CD14-positive monocyte (primary cell): ENCODE results near the gene UNC45B. TPM values are rescaled to one million over a fixed set of nuclear protein-coding genes. Genes with fewer than 3 reads are reported as not detected.
A peak's percentile ranks its signal among the peaks of the same experiment; 100 is the strongest.

Source experiments
- DNase-seq, 3 donors: peaks; one replicate each; pipeline ENCODE4 v3.0.0-alpha.2; 2011 to 2022
- H2AFZ ChIP-seq: 2 replicates; pipeline ENCODE4 v1.6.0; 2012; ENCODE audit warnings: mild to moderate bottlenecking, low read depth, low read length, inconsistent platforms; ENCODE audit not compliant: insufficient read depth, poor library complexity, severe bottlenecking
- H3K27ac ChIP-seq, 2 donors: 1 replicate in 1 of 2; 2 replicates in 1 of 2; pipeline ENCODE4 v1.5.1; 2012 to 2013; ENCODE audit warnings: low read length in 2 of 2, control low read depth in 1 of 2, inconsistent platforms in 1 of 2, low read depth in 1 of 2, mild to moderate bottlenecking in 1 of 2
- H3K27me3 ChIP-seq, 2 donors: one replicate each; pipeline versions ENCODE4 v1.6.0 to v1.6.1; 2011 to 2013; ENCODE audit warnings: low read length in 2 of 2; ENCODE audit not compliant: control insufficient read depth in 2 of 2, insufficient read depth in 2 of 2
- H3K36me3 ChIP-seq, 2 donors: replicated peaks in 1 of 2; 1 replicate in 1 of 2; 2 replicates in 1 of 2; pipeline versions ENCODE4 v1.5.1 to v1.6.1; 2012 to 2013; ENCODE audit warnings: low read length in 2 of 2, control low read depth in 1 of 2, inconsistent platforms in 1 of 2, mild to moderate bottlenecking in 1 of 2; ENCODE audit not compliant: insufficient read depth in 2 of 2, control insufficient read depth in 1 of 2
- H3K4me1 ChIP-seq, 2 donors: 1 replicate in 1 of 2; 2 replicates in 1 of 2; pipeline versions ENCODE4 v1.5.1 to v1.6.1; 2012 to 2013; ENCODE audit warnings: low read length in 2 of 2, control low read depth in 1 of 2, inconsistent platforms in 1 of 2, mild to moderate bottlenecking in 1 of 2, moderate library complexity in 1 of 2; ENCODE audit not compliant: insufficient read depth in 2 of 2, control insufficient read depth in 1 of 2
- H3K4me2 ChIP-seq: replicated peaks from 2 replicates; pipeline ENCODE3; 2012; ENCODE audit warnings: low read length, moderate library complexity, mild to moderate bottlenecking; ENCODE audit not compliant: poor library complexity, severe bottlenecking; ENCODE audit errors: extremely low read depth
- H3K4me3 ChIP-seq, 3 experiments: fragments of 200-600 bp in 1 of 3; sonication (generic) in 1 of 3; replicated peaks in 1 of 3; 1 replicate in 2 of 3; 2 replicates in 1 of 3; pipeline ENCODE4 v1.5.1; 2011 to 2013; ENCODE audit warnings: low read length in 3 of 3, mild to moderate bottlenecking in 3 of 3, control low read depth in 2 of 3, low read depth in 2 of 3, inconsistent platforms in 1 of 3, moderate library complexity in 1 of 3
- H3K79me2 ChIP-seq: 2 replicates; pipeline ENCODE4 v1.6.0; 2012; ENCODE audit warnings: mild to moderate bottlenecking, control low read depth, inconsistent platforms, low read length, moderate library complexity; ENCODE audit not compliant: insufficient read depth
- H3K9ac ChIP-seq: 2 replicates; pipeline ENCODE4 v1.6.0; 2017; ENCODE audit warnings: low read length, mild to moderate bottlenecking; ENCODE audit not compliant: insufficient read depth, poor library complexity, severe bottlenecking
- H3K9me3 ChIP-seq, 2 donors: replicated peaks in 1 of 2; 1 replicate in 1 of 2; 2 replicates in 1 of 2; pipeline versions ENCODE4 v1.5.1 to v1.6.1; 2012 to 2013; ENCODE audit warnings: low read length in 2 of 2, control low read depth in 1 of 2; ENCODE audit not compliant: control insufficient read depth in 1 of 2, insufficient read depth in 1 of 2
- H4K20me1 ChIP-seq: 2 replicates; pipeline ENCODE4 v1.6.0; 2012; ENCODE audit warnings: mild to moderate bottlenecking, low read length, control low read depth, moderate library complexity; ENCODE audit not compliant: insufficient read depth
- H3K27ac Mint-ChIP-seq, 7 donors: one replicate each; pipeline ENCODE4 v1.8.0; 2020; ENCODE audit warnings: mild to moderate bottlenecking in 7 of 7, mixed read lengths in 7 of 7, moderate library complexity in 6 of 7, inconsistent platforms in 2 of 7
- H3K27me3 Mint-ChIP-seq, 3 donors: one replicate each; pipeline ENCODE4 v1.8.0; 2021 to 2022; ENCODE audit warnings: low read depth in 3 of 3, mild to moderate bottlenecking in 3 of 3, mixed read lengths in 3 of 3, moderate library complexity in 3 of 3, inconsistent platforms in 1 of 3
- H3K36me3 Mint-ChIP-seq, 2 donors: one replicate each; pipeline ENCODE4 v1.8.0; 2020; ENCODE audit warnings: mixed read lengths in 2 of 2, inconsistent platforms in 1 of 2, mild to moderate bottlenecking in 1 of 2
- H3K4me1 Mint-ChIP-seq: one replicate; pipeline ENCODE4 v1.8.0; 2020; ENCODE audit warnings: mild to moderate bottlenecking, mixed read lengths
- H3K4me3 Mint-ChIP-seq, 2 donors: one replicate each; pipeline ENCODE4 v1.8.0; 2020; ENCODE audit warnings: mild to moderate bottlenecking in 2 of 2, mixed read lengths in 2 of 2, moderate library complexity in 1 of 2
- H3K9me3 Mint-ChIP-seq, 7 donors: one replicate each; pipeline ENCODE4 v1.8.0; 2020 to 2022; ENCODE audit warnings: mixed read lengths in 7 of 7, mild to moderate bottlenecking in 6 of 7, moderate library complexity in 6 of 7, inconsistent platforms in 2 of 7
- CTCF ChIP-seq: fragments of 200-600 bp; IDR thresholded peaks from one replicate; pipeline ENCODE4 v1.8.0; 2022; ENCODE audit warnings: antibody characterized with exemption, mild to moderate bottlenecking
- WGBS: methylation state at CpG from one replicate; pipeline ENCODE4 v1.1.5; 2013; ENCODE audit warnings: missing lambda C conversion rate; ENCODE audit not compliant: insufficient coverage; 5-methylcytosine and 5-hydroxymethylcytosine counted together
- intact Hi-C, 2 donors: fragments of 100-400 bp; cut with micrococcal nuclease; formaldehyde crosslinking; loops; one replicate each; pipeline versions ENCODE4 v1.15.0 to v1.15.1; 2023
- polyA plus RNA-seq, 3 donors: library from polyadenylated mRNA; depleted of rRNA in 1 of 3; unstranded in 2 of 3; stranded (reverse) in 1 of 3; fragments of 300-500 nt in 2 of 3; fragments of >200 nt in 1 of 3; fragmentation: Illumina TruSeq in 2 of 3; gene quantifications; 1 replicate in 2 of 3; 2 replicates in 1 of 3; pipeline ENCODE4 v1.2.3, GENCODE V29; 2012 to 2021

Gene UNC45B
- polyA plus RNA-seq, 3 donors: not detected

GRCh38 chr17:35169835-35170363 is 22.3 kb downstream of the UNC45B start:
- Histone ChIP-seq H3K79me2 (no peaks in the 10 kb centered on the region), H3K9me3 (no peaks in the 10 kb centered on the region), H3K9ac (no peak overlapping the region), H3K4me2 (no peak overlapping the region), H2AFZ (no peak overlapping the region), H3K4me3 (no peak overlapping the region), H3K36me3 (no peaks in the 10 kb centered on the region), H3K4me1 (no peaks in the 10 kb centered on the region), H4K20me1 (no peaks in the 10 kb centered on the region), H3K27me3 (no peaks in the 10 kb centered on the region), H3K27ac (no peak overlapping the region)
- Mint-ChIP-seq H3K36me3 (no peaks in the 10 kb centered on the region), H3K4me3 (no peak overlapping the region), H3K27me3 (peaks cover 0 to 4% (median 4%) of the 10 kb centered on the region in 3 donors), H3K9me3 (no peaks in the 10 kb centered on the region), H3K4me1 (peaks cover 3% of the 10 kb centered on the region), H3K27ac (no peak overlapping the region)
- TF ChIP-seq CTCF: no peak
- intact Hi-C loops: loop anchor here (5.0 to 10.0 kb wide), 3 partner anchors 367 to 577 kb away; partner anchors contain the start of gene SLFN12L (in 1 of the 2)
- no peak for DNase-seq
- 98% methylated on average over 10 of the region's 17 CpGs for WGBS

- H3K27me3 Mint-ChIP-seq: peaks cover 1 to 4% (median 4%) of the 10 kb centered on the region in 3 donors
- no peaks in the 10 kb centered on the region for H3K4me1 ChIP-seq
- H2AFZ ChIP-seq: no peak overlapping the region
- H3K9ac ChIP-seq: no peak overlapping the region
- no peak overlapping the region for H3K27ac ChIP-seq
- H3K4me3 ChIP-seq: no peak overlapping the region
- no peaks in the 10 kb centered on the region for H3K27me3 ChIP-seq
- no peaks in the 10 kb centered on the region for H3K9me3 ChIP-seq
- no peaks in the 10 kb centered on the region for H3K36me3 Mint-ChIP-seq
- peaks cover 3% of the 10 kb centered on the region for H3K4me1 Mint-ChIP-seq
- no peaks in the 10 kb centered on the region for H3K9me3 Mint-ChIP-seq
- no peaks in the 10 kb centered on the region for H3K36me3 ChIP-seq
- intact Hi-C loops: loop anchor here in 1 of 2 donors (5.0 kb wide), 2 partner anchors 366 to 576 kb away; partner anchors contain the start of gene SLFN12L
- peak; percentile 36 for TF ChIP-seq CTCF
- peak overlapping the region in 1 of 7 donors; percentile 44 for H3K27ac Mint-ChIP-seq
- H4K20me1 ChIP-seq: no peaks in the 10 kb centered on the region
- H3K4me2 ChIP-seq: peak overlapping the region; percentile 10
- no peaks in the 10 kb centered on the region for H3K79me2 ChIP-seq
- DNase-seq: no peak
- no peak overlapping the region for H3K4me3 Mint-ChIP-seq
- 80% methylated on average over 11 of the region's 18 CpGs for WGBS
Observed at GRCh38 chr17:35170968-35171771, 23.6 kb downstream of the UNC45B start.
